ENCODE results near the gene KLHL29. TPM values are rescaled to one million over a fixed set of nuclear protein-coding genes. Genes with fewer than 3 reads are reported as not detected.

Gene KLHL29
- total RNA-seq, 1 donor from 2014 or later: 3.8 TPM

DNA sequence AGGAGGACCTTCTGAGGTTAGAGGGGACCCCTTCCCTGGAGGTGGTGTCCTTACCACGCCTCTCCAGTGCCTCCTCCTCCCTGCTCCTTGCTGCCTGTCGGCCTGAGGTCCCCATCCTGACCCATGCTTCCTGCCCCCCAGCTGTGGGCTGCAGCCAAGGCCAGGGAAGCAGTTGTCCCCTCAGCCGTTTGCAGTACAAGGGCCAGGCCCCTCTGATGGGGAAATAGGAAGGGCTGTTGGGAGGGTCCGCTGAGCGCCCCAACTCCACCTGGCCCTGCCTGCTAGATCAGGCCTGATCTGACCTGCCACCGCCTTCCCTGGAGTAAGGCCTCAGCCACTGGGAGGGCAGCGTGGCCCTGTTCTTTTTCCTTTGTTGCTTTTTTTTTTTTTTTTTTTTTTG lies 219.8 kb downstream of the KLHL29 start:
- Mint-ChIP-seq H3K27me3 (no peaks in the 10 kb centered on the region), H3K4me3 (no peak overlapping the region), H3K9me3 (no peaks in the 10 kb centered on the region), H3K4me1 (no peaks in the 10 kb centered on the region), H3K36me3 (ENCODE audit: low read depth) (no peaks in the 10 kb centered on the region), H3K27ac (no peak overlapping the region)
- intact Hi-C loops (cut with micrococcal nuclease): no loop called here
- DNase-seq: no peak

- H3K9me3 Mint-ChIP-seq: peaks cover under 1% of the 10 kb centered on the region
- H3K27ac Mint-ChIP-seq: no peak overlapping the region
- H3K4me1 Mint-ChIP-seq: no peaks in the 10 kb centered on the region
Measured at GRCh38 chr2:23605236-23605635, 220.3 kb downstream of the KLHL29 start.

GRCh38 chr2:23606196-23606595 lies 221.2 kb downstream of the KLHL29 start:
- intact Hi-C loops (cut with micrococcal nuclease): no loop called here
- H3K9me3 Mint-ChIP-seq: peaks cover 8% of the 10 kb centered on the region
- no peaks in the 10 kb centered on the region for H3K4me1 Mint-ChIP-seq
- no peak overlapping the region for H3K27ac Mint-ChIP-seq
- H3K36me3 Mint-ChIP-seq (ENCODE audit: low read depth): no peaks in the 10 kb centered on the region
- no peak overlapping the region for H3K4me3 Mint-ChIP-seq
- DNase-seq: no peak
- no peaks in the 10 kb centered on the region for H3K27me3 Mint-ChIP-seq

More at GRCh38 chr2:23605236-23605635, 220.3 kb downstream of the KLHL29 start:
- Mint-ChIP-seq H3K36me3 (ENCODE audit: low read depth) (no peaks in the 10 kb centered on the region), H3K27me3 (no peaks in the 10 kb centered on the region), H3K4me3 (no peak overlapping the region)
- intact Hi-C loops (cut with micrococcal nuclease): no loop called here
- DNase-seq: no peak

- Mint-ChIP-seq H3K27ac (no peak overlapping the region), H3K9me3 (peaks cover 15% of the 10 kb centered on the region), H3K4me3 (no peak overlapping the region), H3K4me1 (no peaks in the 10 kb centered on the region), H3K36me3 (ENCODE audit: low read depth) (no peaks in the 10 kb centered on the region), H3K27me3 (peaks cover 2% of the 10 kb centered on the region)
- DNase-seq: no peak
- intact Hi-C loops (cut with micrococcal nuclease): no loop called here
Measured at GRCh38 chr2:23606968-23607367, 222.0 kb downstream of the KLHL29 start.

- H3K36me3 Mint-ChIP-seq (ENCODE audit: low read depth): no peaks in the 10 kb centered on the region
- H3K4me3 Mint-ChIP-seq: no peak overlapping the region
- no peak for DNase-seq
- intact Hi-C loops (cut with micrococcal nuclease): no loop called here
- H3K27me3 Mint-ChIP-seq: peaks cover 3% of the 10 kb centered on the region
- no peaks in the 10 kb centered on the region for H3K4me1 Mint-ChIP-seq
- peaks cover 16% of the 10 kb centered on the region for H3K9me3 Mint-ChIP-seq
- H3K27ac Mint-ChIP-seq: no peak overlapping the region
Measured at GRCh38 chr2:23607925-23608324, 222.9 kb downstream of the KLHL29 start.

DNA sequence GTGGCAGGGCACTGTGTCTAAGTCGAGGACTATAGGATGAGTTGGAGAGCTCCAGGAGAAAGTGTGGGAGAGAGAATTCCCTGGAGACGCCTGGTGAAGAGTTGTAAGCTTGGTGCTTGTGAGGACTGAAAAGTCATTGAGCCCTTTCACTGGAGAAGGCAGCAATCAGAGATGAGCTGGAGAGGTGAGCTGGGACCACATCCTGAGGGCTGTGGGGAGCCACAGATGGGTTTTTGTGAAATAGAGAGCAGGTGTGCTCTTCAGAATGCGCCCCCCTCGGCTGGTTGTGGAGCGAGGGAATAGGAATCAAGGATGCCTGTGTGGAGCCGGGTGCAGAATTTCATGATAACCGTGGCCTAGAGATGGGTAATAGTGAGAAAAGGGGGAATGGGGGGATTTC lies 224.3 kb downstream of the KLHL29 start:
- no peak overlapping the region for H3K27ac Mint-ChIP-seq
- H3K4me3 Mint-ChIP-seq: no peak overlapping the region
- H3K4me1 Mint-ChIP-seq: peaks cover 4% of the 10 kb centered on the region
- H3K9me3 Mint-ChIP-seq: peaks cover 16% of the 10 kb centered on the region
- DNase-seq: no peak
- intact Hi-C loops (cut with micrococcal nuclease): no loop called here
- H3K27me3 Mint-ChIP-seq: peaks cover 5% of the 10 kb centered on the region
- H3K36me3 Mint-ChIP-seq (ENCODE audit: low read depth): no peaks in the 10 kb centered on the region

DNA sequence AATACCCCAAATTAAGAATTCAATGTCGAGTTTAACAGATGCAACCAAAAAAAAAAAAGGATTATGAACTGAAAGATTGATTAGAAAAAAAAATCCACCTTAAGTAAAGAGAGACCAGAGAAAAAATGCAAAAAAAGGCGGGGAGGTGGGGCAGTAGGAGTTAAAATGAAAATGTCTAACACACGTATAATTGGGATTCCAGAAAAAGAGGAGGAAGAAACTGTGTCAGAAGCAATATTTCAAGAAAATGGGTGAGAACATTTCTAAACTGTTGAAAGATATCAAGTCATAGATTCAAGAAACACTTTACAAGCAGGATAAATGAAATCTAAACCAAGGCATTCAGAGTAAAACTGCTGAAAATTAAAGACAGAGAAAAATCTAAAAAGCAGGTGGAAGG lies 226.9 kb downstream of the KLHL29 start:
- Mint-ChIP-seq H3K36me3 (ENCODE audit: low read depth) (no peaks in the 10 kb centered on the region), H3K27me3 (peaks cover 5% of the 10 kb centered on the region), H3K4me1 (peaks cover 7% of the 10 kb centered on the region), H3K4me3 (no peak overlapping the region), H3K27ac (no peak overlapping the region), H3K9me3 (peaks cover 16% of the 10 kb centered on the region)
- no peak for DNase-seq
- intact Hi-C loops (cut with micrococcal nuclease): no loop called here

DNA sequence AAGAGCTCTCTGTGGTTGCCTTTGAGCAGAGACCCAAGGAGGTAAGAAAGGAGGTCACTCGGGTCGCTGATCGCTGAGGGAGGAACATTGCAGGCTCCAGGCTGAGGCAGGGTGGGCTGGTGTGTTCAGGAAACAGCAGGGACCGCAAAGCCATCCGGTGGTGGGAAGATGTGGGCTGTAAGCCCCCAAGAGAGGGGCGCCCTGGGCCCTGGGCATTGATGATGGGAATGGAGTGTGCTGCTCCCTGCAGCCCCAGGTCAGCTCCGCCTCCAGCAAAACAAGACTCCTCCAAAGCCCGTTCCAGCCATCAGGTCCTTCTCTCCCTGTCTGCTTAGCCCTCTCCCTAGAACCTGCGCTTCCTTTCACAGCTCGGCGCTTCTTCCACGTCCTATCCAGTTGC lies 229.7 kb downstream of the KLHL29 start:
- peaks cover 16% of the 10 kb centered on the region for H3K9me3 Mint-ChIP-seq
- no peaks in the 10 kb centered on the region for H3K36me3 Mint-ChIP-seq (ENCODE audit: low read depth)
- no peak overlapping the region for H3K4me3 Mint-ChIP-seq
- H3K27me3 Mint-ChIP-seq: peaks cover 5% of the 10 kb centered on the region
- no peak for DNase-seq
- intact Hi-C loops (cut with micrococcal nuclease): no loop called here
- peaks cover 7% of the 10 kb centered on the region for H3K4me1 Mint-ChIP-seq
- no peak overlapping the region for H3K27ac Mint-ChIP-seq

DNA sequence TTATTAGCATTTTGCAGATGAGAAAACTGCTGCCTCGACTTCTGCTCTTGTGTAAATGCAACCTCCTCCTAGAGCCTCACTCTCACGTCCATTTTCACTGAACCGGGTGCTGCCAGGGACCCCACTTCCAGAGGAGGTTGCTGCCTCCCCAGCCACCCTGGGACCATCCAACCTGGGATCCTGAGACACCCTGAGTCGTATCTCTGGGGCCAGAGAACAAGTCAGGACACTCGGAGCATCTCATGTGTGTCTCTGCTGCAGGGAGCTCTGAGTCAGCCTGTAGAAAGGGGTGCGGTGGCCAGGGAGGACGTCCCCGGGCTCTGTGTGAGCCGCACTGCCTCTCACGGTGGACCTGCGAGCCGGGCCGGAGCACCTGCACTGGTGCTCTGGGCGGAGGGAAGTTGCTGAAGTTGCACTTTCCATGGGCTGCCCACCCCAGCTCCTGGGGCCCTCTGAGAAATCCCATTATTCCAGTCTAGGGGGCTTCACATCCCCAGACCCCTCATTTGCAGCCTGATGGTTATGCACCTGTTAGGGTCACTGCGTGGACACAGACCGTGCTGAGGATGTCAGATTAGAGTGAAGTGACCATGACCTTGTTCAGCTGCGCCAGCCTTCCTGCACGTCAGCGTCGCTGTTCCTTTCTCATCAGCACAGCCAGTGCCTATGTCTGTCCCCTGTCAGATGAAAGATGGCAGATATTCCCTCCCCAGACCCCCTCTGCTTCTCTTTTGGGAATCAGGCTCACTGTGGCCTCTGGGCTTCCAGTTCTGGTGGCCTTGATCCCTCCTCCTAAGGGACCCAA lies 230.4 kb downstream of the KLHL29 start:
- intact Hi-C loops (cut with micrococcal nuclease): no loop called here
- peaks cover 5% of the 10 kb centered on the region for H3K27me3 Mint-ChIP-seq
- DNase-seq: no peak

DNA sequence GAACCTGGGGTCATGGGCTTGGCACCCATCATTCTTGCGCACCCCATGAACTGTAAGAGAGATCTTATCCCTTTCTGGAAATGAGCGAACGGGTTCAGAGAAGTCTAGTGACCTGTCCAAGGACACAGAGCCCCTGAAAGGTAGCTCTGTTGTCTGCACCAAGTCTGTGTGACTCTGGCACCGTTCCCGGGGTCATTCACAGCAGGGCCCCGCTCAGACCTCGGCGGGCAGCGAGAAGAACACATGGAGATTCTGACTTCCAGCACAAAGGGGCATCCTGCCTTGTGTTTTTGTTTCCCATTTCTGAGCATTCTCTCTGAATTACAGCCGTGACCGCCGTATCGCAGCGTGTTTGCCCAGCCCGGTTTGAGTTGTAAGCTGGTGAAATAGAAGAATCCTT lies 231.7 kb downstream of the KLHL29 start:
- Mint-ChIP-seq H3K27me3 (peaks cover 5% of the 10 kb centered on the region), H3K36me3 (ENCODE audit: low read depth) (no peaks in the 10 kb centered on the region), H3K27ac (no peak overlapping the region), H3K9me3 (peaks cover 4% of the 10 kb centered on the region), H3K4me1 (peaks cover 7% of the 10 kb centered on the region), H3K4me3 (no peak overlapping the region)
- DNase-seq: no peak
- intact Hi-C loops (cut with micrococcal nuclease): no loop called here

More for the DNA sequence above, 230.4 kb downstream of the KLHL29 start:
- Mint-ChIP-seq H3K9me3 (peaks cover 13% of the 10 kb centered on the region), H3K27ac (no peak overlapping the region), H3K4me1 (peaks cover 7% of the 10 kb centered on the region), H3K4me3 (no peak overlapping the region), H3K36me3 (ENCODE audit: low read depth) (no peaks in the 10 kb centered on the region)

GRCh38 chr2:23617167-23617810 lies 232.3 kb downstream of the KLHL29 start:
- H3K27me3 Mint-ChIP-seq: peaks cover 2% of the 10 kb centered on the region
- H3K9me3 Mint-ChIP-seq: no peaks in the 10 kb centered on the region
- intact Hi-C loops (cut with micrococcal nuclease): no loop called here
- H3K27ac Mint-ChIP-seq: no peak overlapping the region
- no peak overlapping the region for H3K4me3 Mint-ChIP-seq
- peaks cover 7% of the 10 kb centered on the region for H3K4me1 Mint-ChIP-seq
- DNase-seq: no peak
- H3K36me3 Mint-ChIP-seq (ENCODE audit: low read depth): no peaks in the 10 kb centered on the region

GRCh38 chr2:23617811-23618215 lies 232.8 kb downstream of the KLHL29 start:
- Mint-ChIP-seq H3K4me1 (peaks cover 7% of the 10 kb centered on the region), H3K27me3 (peaks cover 2% of the 10 kb centered on the region), H3K36me3 (ENCODE audit: low read depth) (no peaks in the 10 kb centered on the region), H3K4me3 (no peak overlapping the region), H3K9me3 (no peaks in the 10 kb centered on the region), H3K27ac (no peak overlapping the region)
- intact Hi-C loops (cut with micrococcal nuclease): no loop called here
- no peak for DNase-seq

- H3K9me3 Mint-ChIP-seq: no peaks in the 10 kb centered on the region
- no peak for DNase-seq
- peaks cover 7% of the 10 kb centered on the region for H3K4me1 Mint-ChIP-seq
- peaks cover 2% of the 10 kb centered on the region for H3K27me3 Mint-ChIP-seq
- H3K36me3 Mint-ChIP-seq (ENCODE audit: low read depth): no peaks in the 10 kb centered on the region
- no peak overlapping the region for H3K4me3 Mint-ChIP-seq
- H3K27ac Mint-ChIP-seq: no peak overlapping the region
- intact Hi-C loops (cut with micrococcal nuclease): no loop called here
Measured at GRCh38 chr2:23618265-23618664, 233.3 kb downstream of the KLHL29 start.

- intact Hi-C loops (cut with micrococcal nuclease): no loop called here
- no peaks in the 10 kb centered on the region for H3K36me3 Mint-ChIP-seq (ENCODE audit: low read depth)
- H3K4me3 Mint-ChIP-seq: no peak overlapping the region
- no peak for DNase-seq
- no peak overlapping the region for H3K27ac Mint-ChIP-seq
- peaks cover 2% of the 10 kb centered on the region for H3K27me3 Mint-ChIP-seq
- H3K4me1 Mint-ChIP-seq: peaks cover 6% of the 10 kb centered on the region
- no peaks in the 10 kb centered on the region for H3K9me3 Mint-ChIP-seq
Measured at GRCh38 chr2:23618794-23619530, 234.0 kb downstream of the KLHL29 start.

Measured in activated CD4-positive, alpha-beta T cell treated with anti-CD3 and anti-CD28 coated beads, Interleukin-2, amount 10 ng/mL, durations not matched to agents 24 days and 14 days (primary cell).